ENCODE data around the gene KCNJ14.

Gene KCNJ14

DNA sequence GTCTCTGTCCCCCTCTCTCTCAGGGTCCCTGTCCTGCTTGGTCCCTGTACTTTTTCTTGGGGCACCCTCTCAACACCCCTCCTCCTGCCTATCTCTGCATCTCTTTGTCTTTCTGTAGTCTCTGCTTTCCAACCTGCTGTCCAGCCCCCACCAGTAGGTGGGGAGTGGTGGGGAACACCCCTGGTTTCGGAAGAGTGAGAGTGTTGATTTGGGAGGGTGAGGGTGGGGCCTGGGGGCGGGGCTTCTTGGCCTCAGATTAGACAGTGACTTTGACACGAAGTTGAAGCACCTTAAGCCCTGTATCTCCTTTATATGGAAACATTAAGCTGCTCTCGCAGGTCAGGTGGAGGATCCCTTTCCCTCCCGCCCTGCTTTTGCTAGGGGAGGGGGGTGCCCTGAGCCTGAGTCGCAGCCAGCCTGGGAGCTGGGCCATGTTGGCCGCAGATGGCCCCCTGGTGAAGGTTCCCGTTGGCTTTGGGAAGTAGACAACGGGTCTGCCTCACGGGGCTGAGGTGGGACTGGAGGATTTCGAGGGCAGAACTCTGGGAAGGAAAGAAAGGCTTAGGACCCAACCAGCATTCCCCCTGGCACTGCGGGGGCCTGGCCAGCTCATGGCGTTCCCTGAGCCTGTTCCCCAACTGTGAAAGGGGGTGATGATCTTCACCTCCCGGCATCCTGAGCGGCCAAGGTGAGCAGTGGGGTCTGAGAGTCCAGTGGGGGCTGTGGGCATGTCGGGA is at the start of gene KCNJ14:
Gene KCNJ14, plus strand, starts transcription at position 404 of the 737 bp plus-strand sequence. CDS start 6,151 bp downstream, outside the sequence.
- DNase-seq: no peak

DNA sequence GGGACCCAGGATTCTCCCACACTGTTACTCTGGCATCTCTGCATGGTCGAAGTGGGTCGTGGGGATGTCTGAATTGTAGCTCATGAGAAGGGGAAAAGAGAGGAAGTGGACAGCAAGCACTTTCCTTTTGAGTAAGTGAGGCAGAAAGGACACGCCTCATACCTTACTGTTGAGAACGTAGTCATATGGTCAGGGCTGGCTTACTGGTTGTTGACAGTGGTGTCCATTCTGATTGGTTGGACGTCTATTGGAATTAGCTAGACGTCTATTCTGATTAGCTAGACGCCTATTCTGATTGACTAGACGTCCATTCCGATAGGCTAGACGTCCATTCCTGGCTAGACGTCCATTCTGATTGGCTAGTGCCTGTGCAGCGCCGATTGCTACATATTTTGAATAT is 49.5 kb upstream of the KCNJ14 start:
- no peak for DNase-seq

DNA sequence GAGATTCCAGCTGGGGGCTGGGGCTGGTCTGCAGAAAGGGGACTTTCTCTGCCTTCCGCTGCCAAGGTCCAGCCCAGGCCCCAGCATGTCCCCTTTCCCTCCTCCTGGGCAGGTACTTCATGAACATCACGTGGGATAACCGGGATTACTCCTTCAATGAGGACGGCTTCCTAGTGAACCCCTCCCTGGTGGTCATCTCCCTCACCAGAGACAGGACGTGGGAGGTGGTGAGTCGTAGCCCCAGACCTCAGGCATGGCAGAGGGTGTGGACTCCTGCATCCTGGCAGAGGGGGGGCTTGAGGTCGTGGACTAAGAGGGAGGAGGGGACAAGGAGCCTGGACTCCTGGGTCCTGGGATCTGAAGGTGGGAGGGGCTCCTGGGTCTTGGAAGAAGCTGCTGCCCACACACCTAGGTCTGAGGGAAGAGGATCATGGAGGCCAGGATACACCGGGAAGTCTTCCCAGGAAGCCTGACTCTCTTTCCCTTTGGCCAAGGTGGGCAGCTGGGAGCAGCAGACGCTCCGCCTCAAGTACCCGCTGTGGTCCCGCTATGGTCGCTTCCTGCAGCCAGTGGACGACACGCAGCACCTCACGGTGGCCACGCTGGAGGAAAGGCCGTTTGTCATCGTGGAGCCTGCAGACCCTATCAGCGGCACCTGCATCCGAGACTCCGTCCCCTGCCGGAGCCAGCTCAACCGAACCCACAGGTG is 41.3 kb upstream of the KCNJ14 start:
- no peak for DNase-seq

DNA sequence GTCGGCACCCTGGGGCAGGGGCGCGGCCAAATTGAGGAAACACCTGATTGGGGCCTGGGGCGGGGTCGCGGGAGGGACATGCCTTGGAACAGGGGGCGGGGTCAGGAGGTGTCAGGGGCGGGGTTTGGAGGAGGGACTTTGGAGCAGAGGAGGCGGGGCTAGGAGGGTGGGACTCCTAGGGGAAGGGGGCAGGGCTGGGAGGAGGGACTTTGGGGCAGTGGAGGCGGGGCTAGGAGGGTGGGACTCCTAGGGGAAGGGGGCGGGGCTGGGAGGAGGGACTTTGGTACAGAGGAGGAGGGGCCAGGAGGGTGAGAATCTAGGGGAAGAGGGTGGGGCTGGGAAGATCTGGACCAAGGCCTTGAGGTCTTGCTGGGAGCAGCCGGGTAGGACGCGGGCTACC is 40.0 kb upstream of the KCNJ14 start:
- peak; percentile 51 for DNase-seq

DNA sequence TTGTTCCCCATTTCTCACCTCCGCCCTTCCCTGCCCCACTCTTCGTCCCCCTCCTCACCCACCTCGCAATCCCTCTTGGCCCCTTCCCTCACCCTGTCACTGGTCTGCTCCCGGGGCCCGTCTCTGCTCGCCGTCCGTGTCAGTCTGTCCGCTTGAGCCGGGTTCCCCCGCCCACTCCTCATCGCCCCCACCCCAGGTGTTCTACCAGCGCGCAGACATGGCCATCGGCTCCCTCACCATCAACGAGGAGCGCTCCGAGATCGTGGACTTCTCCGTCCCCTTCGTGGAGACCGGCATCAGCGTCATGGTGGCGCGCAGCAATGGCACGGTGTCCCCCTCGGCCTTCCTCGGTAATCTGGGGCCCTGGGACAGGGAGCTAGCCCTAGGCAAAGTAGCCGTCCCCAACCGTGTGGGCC is 39.6 kb upstream of the KCNJ14 start:
- DNase-seq: no peak

DNA sequence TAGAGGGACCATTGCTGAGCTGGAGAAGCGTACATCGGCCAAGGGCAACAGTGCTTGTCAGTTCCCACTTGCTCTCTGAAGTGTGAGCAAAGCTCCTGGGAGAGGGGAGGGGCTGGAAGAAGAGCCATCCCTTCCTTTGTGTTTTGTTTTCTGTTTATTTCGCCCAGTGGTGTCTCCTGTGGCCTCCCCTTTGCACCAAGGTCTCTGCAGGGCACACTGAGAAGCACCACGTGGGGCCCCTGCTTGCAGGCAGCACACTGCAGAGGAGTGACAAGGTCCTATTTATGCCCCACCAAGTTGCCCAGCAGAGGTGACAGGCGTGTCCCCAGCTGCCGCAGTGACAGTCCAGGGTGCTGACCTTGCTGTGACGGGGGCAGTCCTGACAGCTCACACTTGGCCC is 38.0 kb upstream of the KCNJ14 start:
- DNase-seq: no peak

DNA sequence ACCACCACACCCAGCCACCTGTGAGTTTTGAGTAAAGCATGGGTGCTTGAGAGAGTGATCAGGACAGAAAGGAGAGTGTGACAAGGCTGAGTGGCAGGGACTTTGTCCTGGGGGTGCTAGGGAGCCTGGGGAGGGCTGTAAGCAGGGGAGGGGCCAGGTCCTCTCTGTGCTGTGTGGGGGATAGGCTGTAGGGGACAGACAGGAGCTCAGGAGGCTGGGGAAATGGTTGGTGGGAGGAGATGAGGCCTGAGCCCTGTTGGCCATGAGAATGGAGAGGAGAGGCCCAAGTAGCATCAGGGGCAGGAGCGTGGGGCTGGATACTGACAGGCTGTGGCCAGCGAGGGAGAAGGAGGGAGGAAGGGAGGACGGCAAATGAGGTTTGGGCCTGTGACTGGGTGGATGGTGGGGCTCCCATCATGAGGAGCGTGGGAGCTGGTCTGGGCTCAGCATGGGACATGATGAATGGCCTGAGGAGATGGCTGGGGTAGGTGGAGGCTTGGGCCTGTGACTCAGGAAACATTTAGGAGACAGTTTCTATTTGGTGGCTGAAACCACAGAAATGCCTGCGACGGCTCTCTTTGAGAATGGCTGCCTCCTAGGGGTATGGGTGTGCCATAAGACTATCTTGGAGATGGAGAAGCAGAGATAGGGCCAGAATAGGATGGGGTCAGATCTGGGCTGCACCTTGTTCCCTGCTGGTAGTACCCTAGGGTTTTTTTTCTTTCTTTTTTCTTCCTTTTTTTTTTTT is 36.9 kb upstream of the KCNJ14 start:
- DNase-seq: no peak

DNA sequence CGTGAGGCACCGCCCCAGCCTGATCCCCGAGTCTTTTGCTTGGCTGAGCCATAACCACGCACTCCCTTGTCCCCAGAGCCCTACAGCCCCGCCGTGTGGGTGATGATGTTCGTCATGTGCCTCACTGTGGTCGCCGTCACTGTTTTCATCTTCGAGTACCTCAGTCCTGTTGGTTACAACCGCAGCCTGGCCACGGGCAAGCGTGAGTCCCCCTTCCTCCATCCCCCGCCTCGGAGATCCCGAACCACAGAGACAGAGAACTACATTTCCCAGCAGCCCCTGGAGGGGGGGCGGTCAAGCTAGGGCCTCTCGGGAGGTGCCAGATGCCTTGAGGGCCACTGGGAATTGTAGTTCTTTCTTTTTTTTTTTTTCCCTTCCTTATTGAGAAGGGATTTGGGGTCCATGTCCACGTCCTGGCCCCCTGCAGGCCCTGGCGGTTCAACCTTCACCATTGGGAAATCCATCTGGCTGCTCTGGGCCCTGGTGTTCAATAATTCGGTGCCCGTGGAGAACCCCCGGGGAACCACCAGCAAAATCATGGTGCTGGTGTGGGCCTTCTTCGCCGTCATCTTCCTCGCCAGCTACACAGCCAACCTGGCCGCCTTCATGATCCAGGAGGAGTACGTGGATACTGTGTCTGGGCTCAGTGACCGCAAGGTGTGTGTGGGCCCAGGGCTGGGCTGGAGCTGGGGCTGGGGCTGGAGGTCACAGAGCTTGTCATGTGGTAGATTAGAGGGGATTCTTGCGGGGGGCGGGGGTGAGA is 36.0 kb upstream of the KCNJ14 start:
- peak; percentile 59 for DNase-seq

DNA sequence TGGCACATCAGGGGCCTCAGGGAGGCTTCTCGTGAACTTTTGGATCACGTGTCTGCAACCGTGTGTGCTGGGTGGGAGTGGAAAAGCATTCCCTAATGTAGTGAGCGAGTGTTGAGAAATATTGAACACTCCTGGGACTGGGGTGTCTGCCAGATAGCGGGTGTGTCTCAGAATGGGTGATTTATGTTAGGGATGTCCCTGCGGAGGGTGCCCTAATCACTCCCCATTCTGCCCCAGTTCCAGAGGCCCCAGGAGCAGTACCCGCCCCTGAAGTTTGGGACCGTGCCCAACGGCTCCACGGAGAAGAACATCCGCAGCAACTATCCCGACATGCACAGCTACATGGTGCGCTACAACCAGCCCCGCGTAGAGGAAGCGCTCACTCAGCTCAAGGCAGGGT is 33.8 kb upstream of the KCNJ14 start:
- DNase-seq: peak; percentile 50

DNA sequence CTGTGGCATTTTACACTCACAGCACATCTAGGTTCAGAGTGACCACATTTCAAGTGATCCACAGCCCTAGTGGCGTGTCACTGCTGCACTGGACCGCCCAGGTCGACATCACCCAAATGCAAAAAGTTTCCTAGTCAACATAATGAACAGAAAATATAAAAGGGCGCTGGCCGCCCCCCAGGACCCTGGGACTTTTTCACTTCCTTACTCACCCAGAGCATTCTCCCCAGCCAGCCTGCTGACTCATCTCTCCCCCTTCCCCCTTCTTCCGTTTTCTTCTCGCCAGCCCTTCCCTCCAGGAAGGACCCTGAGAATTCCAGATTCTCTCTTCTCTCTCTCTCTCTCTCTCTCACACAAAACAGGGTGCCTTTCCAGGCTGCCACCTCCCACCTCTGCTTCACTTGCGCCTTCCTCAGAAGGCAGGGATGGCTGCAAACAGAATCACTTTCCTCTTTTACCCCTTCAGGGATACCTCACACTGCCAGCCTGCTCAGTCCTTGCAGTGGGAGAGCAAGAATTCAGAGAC is 30.6 kb upstream of the KCNJ14 start:
- DNase-seq: no peak

DNA sequence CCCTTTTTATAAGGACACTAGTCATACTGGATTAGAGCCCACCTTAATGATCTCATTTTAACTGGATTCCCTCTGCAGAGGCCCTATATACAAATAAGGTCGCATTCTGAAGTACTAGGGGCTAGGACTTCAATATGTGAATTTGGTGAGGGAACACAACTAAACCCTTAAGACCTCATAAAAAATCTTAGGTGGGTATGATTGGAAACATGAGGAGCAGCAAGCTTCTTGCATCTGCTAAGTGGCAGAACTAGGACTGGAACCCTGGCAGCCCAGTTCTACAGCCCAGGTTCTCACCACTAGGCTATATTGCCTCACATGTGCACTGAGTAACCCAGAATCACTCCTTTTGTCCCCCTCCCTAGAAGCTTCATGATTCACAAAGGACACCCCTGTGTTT is 26.7 kb upstream of the KCNJ14 start:
- no peak for DNase-seq

DNA sequence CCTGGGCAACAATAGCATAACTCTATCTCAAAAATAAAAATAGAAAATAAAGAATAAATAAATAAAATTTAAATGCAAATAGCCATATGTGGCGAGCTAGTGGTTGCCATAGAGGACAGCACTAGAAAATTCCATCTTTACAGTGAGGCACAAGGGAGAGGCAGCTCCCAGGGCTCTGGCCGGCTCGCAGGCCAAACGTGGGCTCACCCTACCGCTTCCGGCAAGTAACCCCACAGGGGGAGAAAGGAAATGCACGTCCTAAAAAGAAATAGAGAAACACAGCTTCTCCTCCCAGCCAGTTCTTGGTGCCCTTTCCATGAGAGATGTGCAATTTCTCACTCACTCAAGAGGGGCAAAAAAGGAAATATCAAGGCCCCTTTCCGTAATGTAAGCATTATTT is 22.0 kb upstream of the KCNJ14 start:
- no peak for DNase-seq

DNA sequence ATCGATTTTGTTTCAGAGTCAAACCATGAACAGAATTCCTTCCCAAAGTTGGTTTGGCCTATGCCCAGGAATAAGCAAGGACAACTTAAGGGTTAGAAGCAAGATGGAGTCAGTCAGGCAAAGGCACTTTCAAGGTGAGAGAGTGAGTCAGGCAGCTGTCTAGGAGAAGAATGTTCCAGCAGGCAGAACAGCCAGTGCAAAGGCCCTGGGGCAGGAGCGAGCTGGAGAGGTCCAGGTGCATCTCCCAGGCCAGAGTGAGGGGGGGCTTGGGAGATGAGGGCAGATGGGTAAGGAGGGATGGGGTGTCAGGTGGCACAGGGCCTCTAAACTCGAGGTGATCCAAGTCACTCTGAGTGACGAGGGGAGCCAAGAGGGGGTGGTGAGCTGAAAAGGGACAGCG is 18.8 kb upstream of the KCNJ14 start:
- no peak for DNase-seq

DNA sequence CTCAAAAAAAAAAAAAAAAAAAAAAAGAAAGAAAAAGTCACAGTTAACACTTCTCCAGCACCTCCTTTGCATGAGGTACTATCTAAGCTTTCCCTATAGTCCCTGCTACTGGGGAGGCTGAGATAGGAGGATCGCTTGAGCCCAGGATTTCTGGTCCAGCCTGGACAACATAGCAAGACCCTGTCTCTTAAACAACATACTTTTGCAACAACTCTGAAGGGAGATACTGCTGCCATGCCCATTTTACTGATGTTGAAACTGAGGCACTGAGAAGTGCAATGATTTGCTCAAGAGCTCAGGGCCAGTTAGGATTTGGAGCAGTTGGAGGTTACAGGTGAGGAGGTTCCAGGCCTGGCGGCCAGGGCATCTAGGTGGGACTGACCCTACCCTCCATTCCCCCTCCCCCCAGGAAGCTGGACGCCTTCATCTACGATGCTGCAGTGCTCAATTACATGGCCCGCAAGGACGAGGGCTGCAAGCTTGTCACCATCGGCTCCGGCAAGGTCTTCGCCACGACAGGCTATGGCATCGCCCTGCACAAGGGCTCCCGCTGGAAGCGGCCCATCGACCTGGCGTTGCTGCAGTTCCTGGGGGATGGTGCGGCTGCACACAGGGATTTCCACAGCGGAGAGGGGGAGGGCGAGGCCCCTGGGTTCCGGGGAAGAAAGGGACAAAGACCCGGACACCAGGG is 13.9 kb upstream of the KCNJ14 start:
- DNase-seq: no peak

DNA sequence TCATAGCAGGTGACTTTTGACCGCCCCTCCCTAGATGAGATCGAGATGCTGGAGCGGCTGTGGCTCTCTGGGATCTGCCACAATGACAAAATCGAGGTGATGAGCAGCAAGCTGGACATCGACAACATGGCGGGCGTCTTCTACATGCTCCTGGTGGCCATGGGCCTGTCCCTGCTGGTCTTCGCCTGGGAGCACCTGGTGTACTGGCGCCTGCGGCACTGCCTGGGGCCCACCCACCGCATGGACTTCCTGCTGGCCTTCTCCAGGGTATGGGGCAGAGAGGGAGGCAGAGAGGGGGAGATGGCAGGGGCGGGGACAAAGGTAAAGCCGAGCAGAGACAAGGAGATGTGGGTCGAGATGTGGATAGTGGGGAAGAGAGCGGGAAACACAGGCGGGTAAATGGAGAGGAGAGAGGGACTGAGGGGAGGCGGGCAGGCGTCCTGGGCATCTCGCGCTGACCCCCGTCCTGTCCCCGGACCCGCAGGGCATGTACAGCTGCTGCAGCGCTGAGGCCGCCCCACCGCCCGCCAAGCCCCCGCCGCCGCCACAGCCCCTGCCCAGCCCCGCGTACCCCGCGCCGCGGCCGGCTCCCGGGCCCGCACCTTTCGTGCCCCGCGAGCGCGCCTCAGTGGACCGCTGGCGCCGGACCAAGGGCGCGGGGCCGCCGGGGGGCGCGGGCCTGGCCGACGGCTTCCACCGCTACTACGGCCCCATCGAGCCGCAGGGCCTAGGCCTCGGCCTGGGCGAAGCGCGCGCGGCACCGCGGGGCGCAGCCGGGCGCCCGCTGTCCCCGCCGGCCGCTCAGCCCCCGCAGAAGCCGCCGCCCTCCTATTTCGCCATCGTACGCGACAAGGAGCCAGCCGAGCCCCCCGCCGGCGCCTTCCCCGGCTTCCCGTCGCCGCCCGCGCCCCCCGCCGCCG is 13.0 kb upstream of the KCNJ14 start:
- DNase-seq: no peak

DNA sequence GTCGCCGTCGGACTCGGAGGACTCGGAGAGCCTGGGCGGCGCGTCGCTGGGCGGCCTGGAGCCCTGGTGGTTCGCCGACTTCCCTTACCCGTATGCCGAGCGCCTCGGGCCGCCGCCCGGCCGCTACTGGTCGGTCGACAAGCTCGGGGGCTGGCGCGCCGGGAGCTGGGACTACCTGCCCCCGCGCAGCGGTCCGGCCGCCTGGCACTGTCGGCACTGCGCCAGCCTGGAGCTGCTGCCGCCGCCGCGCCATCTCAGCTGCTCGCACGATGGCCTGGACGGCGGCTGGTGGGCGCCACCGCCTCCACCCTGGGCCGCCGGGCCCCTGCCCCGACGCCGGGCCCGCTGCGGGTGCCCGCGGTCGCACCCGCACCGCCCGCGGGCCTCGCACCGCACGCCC is 12.1 kb upstream of the KCNJ14 start:
- no peak for DNase-seq

DNA sequence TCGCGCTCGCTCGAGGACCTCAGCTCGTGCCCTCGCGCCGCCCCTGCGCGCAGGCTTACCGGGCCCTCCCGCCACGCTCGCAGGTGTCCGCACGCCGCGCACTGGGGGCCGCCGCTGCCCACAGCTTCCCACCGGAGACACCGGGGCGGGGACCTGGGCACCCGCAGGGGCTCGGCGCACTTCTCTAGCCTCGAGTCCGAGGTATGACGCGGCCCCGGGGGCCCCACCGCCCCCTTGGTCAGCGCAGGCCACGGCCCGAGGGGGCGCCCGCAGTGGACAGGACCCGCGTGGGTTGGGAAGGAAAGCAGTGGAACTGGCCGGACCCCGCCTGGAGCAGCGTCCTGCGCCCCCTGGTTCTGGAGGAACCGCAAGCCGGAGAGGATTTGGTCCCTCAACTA is 11.6 kb upstream of the KCNJ14 start:
- DNase-seq: no peak

DNA sequence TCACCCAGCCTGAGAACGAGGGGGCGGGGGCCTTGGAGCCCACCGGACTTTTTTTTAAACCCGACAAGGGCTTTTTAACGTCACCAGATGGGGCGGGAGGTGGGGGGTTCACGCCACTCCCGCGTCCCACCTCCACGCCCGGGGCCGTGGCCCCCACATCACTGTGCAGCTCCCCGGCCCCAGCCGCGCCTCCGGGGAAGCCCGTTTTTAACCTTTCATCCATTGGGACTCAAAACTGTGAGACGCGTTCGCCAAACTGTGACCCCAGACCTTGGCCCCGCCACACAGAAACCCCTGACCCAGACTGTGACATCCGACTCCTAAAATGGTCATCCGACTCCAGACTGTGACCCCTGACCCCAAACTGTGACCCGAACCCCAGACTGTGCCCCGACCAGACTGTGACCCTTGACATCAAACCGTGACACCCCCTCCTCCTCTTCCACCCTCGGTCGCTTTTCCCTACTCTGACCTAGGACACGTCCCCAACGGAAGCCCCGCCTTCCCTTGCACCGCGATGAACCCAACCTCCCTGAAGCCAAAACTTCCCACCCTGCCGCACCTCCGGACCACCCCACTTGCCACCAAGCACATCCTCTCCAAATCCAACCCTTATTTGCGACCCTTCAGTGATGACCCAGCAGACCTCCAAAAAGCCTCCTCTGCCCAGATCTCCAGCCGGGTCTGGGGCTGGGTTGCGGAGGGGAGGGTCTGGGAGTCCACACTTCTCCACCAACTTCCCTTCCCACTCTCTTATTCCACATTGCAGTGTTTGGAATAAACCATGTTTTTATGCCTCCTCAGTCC is 11.0 kb upstream of the KCNJ14 start:
- DNase-seq: no peak

DNA sequence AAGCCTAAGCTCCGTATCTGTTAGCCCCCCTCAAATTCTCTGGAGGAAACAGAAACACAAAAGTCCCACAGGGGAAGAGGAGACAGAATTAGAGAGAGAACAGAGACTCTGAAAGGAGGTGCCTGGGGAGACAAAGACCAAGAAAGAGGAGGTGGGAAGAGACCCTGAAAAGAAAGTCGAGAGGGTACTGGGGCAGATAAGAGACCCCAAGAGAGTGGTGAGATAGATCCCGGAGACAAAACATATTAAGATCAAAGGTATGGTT is 10.5 kb upstream of the KCNJ14 start:
- no peak for DNase-seq

DNA sequence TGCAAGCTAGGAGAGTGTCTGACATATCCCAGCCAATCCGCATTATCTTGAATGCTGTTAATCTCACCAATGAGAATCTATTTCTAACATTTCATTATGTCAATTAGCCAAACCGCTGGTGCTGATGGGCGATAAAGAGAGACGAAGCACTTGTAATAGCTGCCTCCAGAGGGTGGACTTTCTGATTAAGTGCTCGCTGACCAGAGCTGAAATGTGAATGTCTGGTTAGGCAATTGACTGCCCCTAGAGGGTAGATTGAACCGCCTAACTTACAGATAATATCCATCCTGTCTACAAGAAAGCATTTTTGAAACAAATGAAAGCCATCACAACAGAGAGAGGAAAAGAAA is 10.1 kb upstream of the KCNJ14 start:
- DNase-seq: peak; percentile 55

All from NCI-H2171 (cell line).